ENCODE results near the gene CCDC17.

CCDC17 gene

GRCh38 chr1:45623972-45624371 lies at the start of gene CCDC17:
TSS of gene CCDC17 (minus strand) at chr1:45624054. CDS start at chr1:45623909, 145 bp downstream.
- DNase-seq (ENCODE audit: low read depth): no peak

DNA sequence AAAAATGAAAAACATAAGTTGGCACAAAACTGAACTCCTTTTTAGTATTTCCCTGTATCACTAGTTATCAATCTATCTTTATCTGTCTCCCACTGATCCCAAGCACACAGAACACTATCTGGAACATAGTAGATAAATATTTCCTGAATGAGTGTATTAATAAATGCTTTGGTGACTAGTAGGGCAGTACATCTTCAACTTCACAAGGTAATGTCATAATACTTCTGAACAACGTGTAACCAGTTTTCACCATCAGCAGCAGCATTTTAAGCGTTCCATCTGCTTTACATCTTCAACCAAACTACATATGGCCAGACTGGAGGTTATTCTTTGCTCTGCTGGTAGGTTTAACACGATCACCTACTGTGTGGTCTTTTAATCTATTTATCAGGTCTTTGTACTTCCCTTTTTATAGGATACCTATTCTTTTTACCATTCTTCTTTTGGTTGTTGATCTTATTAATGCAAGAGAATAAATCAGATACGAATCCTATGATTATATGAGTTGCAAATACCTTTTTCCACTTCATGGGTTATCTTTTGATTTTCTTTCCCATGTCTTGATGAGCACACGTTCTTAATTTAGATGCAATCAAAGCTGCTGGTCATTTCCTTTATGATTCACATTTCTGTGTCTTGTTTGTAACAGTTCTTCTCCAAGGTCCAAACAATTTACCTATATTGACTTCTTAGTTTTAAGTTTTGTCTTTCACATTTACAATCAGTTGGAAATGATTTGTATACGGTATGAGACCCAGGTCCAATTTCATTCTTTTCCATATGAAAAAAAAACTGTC lies 46.2 kb upstream of the CCDC17 start:
- no peak for DNase-seq (ENCODE audit: low read depth)

DNA sequence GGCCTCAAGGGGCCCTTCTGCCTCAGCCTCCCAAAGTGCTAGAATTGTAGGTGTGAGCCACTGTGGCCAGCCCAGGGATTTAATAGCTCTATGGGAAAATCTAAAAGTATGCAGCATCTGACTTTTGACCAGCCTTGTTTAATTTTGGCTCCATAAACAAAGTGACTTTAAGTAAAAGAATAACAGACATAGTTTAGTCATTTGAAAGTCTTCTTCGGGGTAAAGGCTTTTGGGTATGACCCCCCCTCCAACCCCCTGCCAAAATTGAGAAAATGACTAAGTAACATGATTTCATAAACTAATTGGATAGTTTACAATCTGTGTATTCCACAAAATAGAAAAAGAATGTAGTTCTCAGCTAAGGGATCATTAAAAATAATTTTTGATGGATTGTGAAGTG lies 45.5 kb upstream of the CCDC17 start:
- DNase-seq (ENCODE audit: low read depth): no peak

- DNase-seq (ENCODE audit: low read depth): no peak
These were observed 44.7 kb upstream of the CCDC17 start for GRCh38 chr1:45668526-45668925.

- no peak for DNase-seq (ENCODE audit: low read depth)
These were observed 43.7 kb upstream of the CCDC17 start for GRCh38 chr1:45667321-45668111.

DNA sequence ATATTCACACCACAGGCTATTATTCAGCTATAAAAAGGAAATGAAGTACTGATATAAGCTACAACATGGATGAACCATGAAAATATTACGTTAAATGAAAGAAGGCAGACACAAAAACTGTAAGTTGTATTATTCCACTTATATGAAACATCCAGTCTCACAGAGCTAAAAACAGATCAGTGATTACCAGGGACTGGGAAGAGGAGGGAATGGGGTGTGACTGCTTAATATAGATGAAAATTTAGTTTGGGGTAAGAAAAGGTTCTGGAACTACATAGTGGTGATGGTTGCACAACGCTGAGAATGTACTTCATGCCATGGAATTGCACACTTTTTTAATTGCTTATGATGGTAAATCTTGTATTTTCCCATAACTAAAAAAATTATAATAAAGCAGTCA lies 43.0 kb upstream of the CCDC17 start:
- no peak for DNase-seq (ENCODE audit: low read depth)

GRCh38 chr1:45660336-45660735 lies 36.5 kb upstream of the CCDC17 start:
- no peak for DNase-seq (ENCODE audit: low read depth)

DNA sequence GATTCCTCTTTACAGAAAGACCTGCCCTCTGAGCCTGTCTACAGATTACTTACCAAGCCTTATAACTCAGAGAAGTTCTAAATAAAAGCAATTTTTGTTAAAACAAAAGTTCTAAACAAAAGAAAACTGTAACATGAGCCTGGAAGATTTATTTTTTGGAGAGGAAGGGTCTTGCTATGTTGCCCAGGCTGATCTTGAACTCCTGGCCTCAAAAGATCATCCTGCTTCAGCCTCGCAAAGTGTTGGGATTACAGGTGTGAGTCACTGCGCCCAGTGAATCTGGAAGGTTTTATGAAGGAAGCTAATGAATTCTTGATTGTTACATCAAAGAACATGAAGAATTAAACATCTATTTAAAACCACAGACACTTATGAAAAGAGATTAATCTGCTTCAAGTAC lies 35.4 kb upstream of the CCDC17 start:
- no peak for DNase-seq (ENCODE audit: low read depth)

DNA sequence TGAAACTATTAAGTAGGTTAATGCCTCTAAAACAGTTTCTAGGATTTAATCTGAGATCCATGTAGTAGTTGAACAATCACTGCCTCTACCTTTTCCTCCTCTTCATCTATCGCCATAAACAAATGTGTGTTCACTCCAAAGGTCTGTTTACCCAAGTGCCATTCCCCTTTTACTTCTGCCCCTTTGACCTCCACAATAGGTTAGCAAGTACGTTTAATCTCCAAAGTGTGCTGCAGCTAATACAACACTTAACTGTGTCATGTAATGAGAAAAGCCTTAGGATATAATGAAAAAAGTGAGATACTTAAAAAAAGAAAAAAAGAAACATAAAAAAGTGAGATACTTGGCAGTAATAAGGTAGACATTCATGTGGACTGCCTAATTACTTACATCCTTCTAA lies 34.3 kb upstream of the CCDC17 start:
- no peak for DNase-seq (ENCODE audit: low read depth)

- DNase-seq (ENCODE audit: low read depth): no peak
These were observed 32.8 kb upstream of the CCDC17 start for GRCh38 chr1:45656573-45657226.

GRCh38 chr1:45654540-45655280 lies 30.9 kb upstream of the CCDC17 start:
- no peak for DNase-seq (ENCODE audit: low read depth)

DNA sequence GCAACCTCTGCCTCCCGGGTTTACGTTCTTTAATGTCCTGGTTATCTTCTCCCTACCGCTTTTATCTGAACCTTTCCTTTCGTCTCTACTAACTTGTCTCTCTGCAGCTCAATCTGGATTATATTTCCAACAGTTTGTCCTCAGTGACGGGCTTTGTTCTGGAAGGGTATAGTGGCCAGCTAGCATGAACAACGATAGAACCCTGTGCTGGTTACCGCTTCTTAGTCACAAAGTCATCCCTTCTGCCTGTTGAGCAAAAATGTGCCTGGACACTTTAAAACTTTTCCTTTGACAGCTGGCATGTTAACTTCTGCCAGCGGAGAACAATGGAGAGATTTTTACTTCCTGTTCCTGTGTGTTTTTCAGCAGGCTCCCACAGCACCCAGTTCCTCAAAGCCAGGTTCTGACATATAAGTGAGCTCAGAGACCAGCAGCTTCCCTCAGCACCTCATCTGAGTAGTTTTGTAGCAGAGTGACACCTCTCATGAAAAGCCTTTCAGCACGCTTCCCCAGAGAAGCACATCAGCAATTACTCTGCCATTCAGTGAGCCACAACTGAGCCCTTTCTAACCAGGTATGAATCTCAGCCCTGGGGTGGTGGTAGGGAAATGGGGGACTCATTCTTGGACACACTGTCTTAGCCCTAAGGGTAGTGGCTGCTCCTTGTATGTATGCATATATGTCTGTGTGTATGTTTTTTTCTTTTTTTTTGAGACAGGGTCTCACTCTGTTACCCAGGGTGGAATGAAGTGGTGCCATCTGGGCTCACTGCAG lies 23.6 kb upstream of the CCDC17 start:
- DNase-seq (ENCODE audit: low read depth): no peak

- no peak for DNase-seq (ENCODE audit: low read depth)
These were observed 20.8 kb upstream of the CCDC17 start for GRCh38 chr1:45644661-45645060.

GRCh38 chr1:45643978-45644377 lies 20.1 kb upstream of the CCDC17 start:
- DNase-seq (ENCODE audit: low read depth): no peak

DNA sequence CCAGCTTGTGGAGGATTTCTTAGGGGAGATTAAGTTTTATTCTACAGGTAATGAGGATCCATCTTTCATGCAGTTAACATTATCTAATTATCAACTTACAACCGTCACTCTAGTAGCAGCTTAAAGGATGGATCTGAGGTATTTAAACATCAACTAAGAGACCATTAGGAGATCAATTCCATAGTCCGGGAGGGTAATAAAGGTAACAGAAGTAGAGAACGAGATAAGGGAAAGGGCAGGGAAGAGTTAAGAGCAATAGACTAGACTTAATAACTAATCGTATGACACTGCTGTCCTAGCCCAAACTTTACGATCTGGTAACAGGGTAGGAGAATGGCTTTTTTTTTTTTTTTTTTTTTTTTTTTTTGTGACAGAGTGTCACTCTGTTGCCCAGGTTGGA lies 19.5 kb upstream of the CCDC17 start:
- no peak for DNase-seq (ENCODE audit: low read depth)

GRCh38 chr1:45640293-45640692 lies 16.4 kb upstream of the CCDC17 start:
- no peak for DNase-seq (ENCODE audit: low read depth)

DNA sequence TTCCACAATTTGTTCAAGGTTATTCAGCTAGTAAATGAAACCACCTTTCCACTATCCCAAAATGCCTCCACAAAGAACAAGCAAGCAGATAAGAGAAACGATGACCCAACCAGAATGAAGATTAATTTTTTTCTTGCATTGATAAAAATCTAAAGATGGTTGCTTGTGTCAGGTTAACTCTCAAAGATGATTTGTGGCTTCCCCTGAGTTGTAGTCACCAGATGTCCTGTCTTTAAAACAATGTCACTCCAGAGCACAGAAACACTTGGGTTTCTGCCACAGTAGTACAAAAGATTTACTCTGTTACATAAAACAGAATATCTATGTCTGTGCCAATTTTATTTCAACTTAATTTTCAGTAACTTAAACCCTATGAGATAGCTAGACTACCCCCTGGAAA lies 11.4 kb upstream of the CCDC17 start:
- no peak for DNase-seq (ENCODE audit: low read depth)

- no peak for DNase-seq (ENCODE audit: low read depth)
These were observed 6.6 kb upstream of the CCDC17 start for GRCh38 chr1:45630429-45630828.

- DNase-seq (ENCODE audit: low read depth): no peak
These were observed 5.2 kb upstream of the CCDC17 start for GRCh38 chr1:45629035-45629434.

GRCh38 chr1:45622524-45623394 lies 1.1 kb downstream of the CCDC17 start:
- no peak for DNase-seq (ENCODE audit: low read depth)

Data from stimulated activated CD8-positive, alpha-beta memory T cell treated with anti-CD3 and anti-CD28 coated beads, Interleukin-7, amount 100 ng/mL, for 24 hours (primary cell).